Mononuclear cell (primary cell): ENCODE results near the gene NTSR1. TPM values are rescaled to one million over a fixed set of nuclear protein-coding genes. Genes with fewer than 3 reads are reported as not detected.
A peak's percentile ranks its signal among the peaks of the same experiment; 100 is the strongest.

Source experiments
- H3K27me3 ChIP-seq: 2 replicates; pipeline ENCODE4 v1.6.0; 2011; ENCODE audit warnings: low read length, control low read depth; ENCODE audit not compliant: insufficient read depth
- H3K4me1 ChIP-seq: 2 replicates; pipeline ENCODE4 v1.5.1; 2011; ENCODE audit warnings: mild to moderate bottlenecking, low read length, control low read depth; ENCODE audit not compliant: insufficient read depth
- H3K4me3 ChIP-seq: 2 replicates; pipeline ENCODE4 v1.5.1; 2011; ENCODE audit warnings: mild to moderate bottlenecking, low read length, moderate library complexity
- H3K9me3 ChIP-seq: 2 replicates; pipeline ENCODE4 v1.5.1; 2011; ENCODE audit warnings: low read depth, mild to moderate bottlenecking, control low read depth, low read length
- total RNA-seq: library from RNA; depleted of rRNA; stranded (reverse); fragments of >200 nt; gene quantifications from one replicate; pipeline ENCODE4 v1.2.3, GENCODE V29; 2012

NTSR1 gene
- total RNA-seq, 1 donor: 0.73 TPM

GRCh38 chr20:62806383-62807050 lies 97.9 kb downstream of the NTSR1 start:
- H3K4me3 ChIP-seq: peak overlapping the region; percentile 73
- H3K27me3 ChIP-seq: no peaks in the 10 kb centered on the region
- peaks cover 54% of the 10 kb centered on the region for H3K4me1 ChIP-seq
- no peaks in the 10 kb centered on the region for H3K9me3 ChIP-seq

- Histone ChIP-seq H3K4me3 (no peak overlapping the region), H3K9me3 (no peaks in the 10 kb centered on the region), H3K27me3 (no peaks in the 10 kb centered on the region), H3K4me1 (peaks cover 47% of the 10 kb centered on the region)
Measured at GRCh38 chr20:62807444-62808210, 99.0 kb downstream of the NTSR1 start.

DNA sequence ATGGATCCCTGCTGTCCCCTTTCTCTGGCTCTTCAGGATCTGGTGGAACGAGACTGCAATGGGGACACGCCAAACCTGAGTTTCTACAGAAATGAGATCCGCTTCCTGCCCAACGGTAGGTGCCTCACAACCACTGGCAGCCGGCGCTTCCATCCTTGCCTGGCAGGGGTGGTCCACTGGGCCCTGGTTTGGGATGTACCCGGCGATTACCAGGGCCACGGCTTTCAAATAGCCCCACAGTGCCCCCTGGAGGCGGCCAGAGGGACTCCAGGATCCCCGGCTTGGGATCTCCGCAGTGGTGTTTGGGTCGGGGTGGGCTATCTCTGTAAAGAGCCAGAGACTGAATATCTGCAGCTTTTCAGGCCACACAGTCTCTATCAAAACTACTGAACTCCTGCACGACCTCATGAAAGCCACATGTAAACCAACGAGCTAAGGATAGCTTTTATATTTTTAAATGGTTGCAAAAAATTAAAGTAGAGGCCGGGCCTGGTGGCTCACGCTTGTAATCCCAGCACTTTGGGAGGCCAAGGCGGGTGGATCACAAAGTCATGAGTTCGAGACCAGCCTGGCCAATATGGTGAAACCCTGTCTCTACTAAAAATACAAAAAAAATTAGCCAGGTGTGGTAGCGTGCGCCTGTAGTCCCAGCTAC lies 99.7 kb downstream of the NTSR1 start:
- Histone ChIP-seq H3K9me3 (no peaks in the 10 kb centered on the region), H3K4me1 (peaks cover 40% of the 10 kb centered on the region), H3K4me3 (no peak overlapping the region), H3K27me3 (no peaks in the 10 kb centered on the region)

DNA sequence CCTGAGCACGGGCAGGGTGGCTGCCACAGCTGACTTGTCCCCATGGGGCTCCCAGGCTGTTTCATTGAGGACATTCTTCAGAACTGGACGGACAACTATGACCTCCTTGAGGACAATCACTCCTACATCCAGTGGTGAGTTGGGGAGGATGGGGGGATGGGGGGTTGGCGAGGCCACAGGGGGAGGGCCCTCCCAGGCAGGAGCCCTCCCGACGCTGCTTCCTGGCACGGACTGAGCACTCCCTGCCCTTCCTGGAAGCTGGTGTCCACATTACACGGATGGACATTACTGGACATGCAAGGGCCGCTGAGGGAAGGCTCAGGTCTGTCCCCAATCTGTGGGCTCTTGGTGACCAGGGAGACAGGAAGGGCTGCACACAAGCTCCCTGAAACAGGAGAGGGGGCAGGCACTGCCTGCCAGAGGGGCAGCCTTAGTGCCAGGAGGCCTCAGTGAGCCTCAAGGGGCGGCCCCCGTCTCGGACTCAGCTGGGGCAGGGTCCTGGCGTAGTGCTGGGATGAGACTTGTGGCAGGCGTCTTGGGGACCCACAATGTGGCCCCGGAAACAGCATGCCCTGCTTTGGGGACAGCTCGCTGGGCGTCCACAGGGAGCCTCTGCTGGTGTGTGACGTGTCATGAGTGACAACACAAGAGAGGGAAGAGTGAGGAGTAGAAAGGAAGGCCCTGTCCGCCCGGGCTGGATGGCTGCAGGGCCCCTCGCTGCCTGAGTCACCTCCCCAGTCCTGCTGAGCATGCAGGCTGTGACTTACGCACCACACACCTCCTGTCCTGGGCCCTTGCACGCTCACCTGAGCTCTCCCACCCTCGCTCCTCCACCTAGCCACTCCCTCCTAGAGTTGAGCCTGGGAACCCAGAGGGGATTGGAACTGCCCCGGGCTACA lies 101.1 kb downstream of the NTSR1 start:
- H3K4me1 ChIP-seq: peaks cover 30% of the 10 kb centered on the region
- peaks cover 2% of the 10 kb centered on the region for H3K27me3 ChIP-seq
- no peak overlapping the region for H3K4me3 ChIP-seq
- no peaks in the 10 kb centered on the region for H3K9me3 ChIP-seq

GRCh38 chr20:62811320-62811719 lies 102.7 kb downstream of the NTSR1 start:
- Histone ChIP-seq H3K9me3 (no peaks in the 10 kb centered on the region), H3K4me1 (peaks cover 26% of the 10 kb centered on the region), H3K27me3 (peaks cover 17% of the 10 kb centered on the region), H3K4me3 (no peak overlapping the region)

GRCh38 chr20:62811720-62812119 lies 103.1 kb downstream of the NTSR1 start:
- Histone ChIP-seq H3K4me1 (peaks cover 25% of the 10 kb centered on the region), H3K4me3 (no peak overlapping the region), H3K9me3 (no peaks in the 10 kb centered on the region), H3K27me3 (peaks cover 19% of the 10 kb centered on the region)

Other genes starting within 250 kb of the NTSR1 start
- gene GATA5, start 232.8 kb upstream of the NTSR1 start, total RNA-seq: not detected
- gene SLCO4A1, start 66.3 kb upstream of the NTSR1 start, total RNA-seq: 0.73 TPM
- gene MRGBP, start 87.6 kb downstream of the NTSR1 start, total RNA-seq: 10.3 TPM
- 51.5 TPM for gene OGFR, start 96.0 kb downstream of the NTSR1 start, total RNA-seq
- gene COL9A3, start 108.2 kb downstream of the NTSR1 start, total RNA-seq: not detected
- gene TCFL5, start 153.0 kb downstream of the NTSR1 start, total RNA-seq: 3.8 TPM
- gene DIDO1, start 217.7 kb downstream of the NTSR1 start, total RNA-seq: 55.1 TPM
- 31.9 TPM for gene GID8, start 229.3 kb downstream of the NTSR1 start, total RNA-seq
- gene SLC17A9, start 243.9 kb downstream of the NTSR1 start, total RNA-seq: 2.0 TPM